ENCODE measurements around the gene VPS51.

The VPS51 gene

DNA sequence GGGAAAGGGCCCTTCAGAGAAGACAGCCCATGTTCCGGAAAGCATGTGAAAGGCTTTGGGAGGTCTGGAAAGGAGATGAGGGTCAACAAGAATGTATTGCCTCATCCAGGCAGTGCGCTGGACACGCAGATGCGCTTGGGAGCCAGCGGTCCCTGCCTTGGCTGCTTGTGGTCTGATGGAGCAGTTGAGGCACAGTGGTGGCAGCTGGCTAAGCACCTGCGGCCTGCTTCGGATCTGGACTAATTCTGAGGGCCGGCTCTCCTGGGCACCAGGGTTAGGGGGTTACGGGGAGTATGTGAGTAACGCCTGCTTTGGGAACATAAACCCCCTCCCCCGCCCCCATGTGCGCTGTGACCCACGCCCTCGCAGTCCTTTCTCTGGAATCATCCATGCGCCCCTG, 11.1 kb downstream of the VPS51 start:
- TF ChIP-seq, protein P1, sequence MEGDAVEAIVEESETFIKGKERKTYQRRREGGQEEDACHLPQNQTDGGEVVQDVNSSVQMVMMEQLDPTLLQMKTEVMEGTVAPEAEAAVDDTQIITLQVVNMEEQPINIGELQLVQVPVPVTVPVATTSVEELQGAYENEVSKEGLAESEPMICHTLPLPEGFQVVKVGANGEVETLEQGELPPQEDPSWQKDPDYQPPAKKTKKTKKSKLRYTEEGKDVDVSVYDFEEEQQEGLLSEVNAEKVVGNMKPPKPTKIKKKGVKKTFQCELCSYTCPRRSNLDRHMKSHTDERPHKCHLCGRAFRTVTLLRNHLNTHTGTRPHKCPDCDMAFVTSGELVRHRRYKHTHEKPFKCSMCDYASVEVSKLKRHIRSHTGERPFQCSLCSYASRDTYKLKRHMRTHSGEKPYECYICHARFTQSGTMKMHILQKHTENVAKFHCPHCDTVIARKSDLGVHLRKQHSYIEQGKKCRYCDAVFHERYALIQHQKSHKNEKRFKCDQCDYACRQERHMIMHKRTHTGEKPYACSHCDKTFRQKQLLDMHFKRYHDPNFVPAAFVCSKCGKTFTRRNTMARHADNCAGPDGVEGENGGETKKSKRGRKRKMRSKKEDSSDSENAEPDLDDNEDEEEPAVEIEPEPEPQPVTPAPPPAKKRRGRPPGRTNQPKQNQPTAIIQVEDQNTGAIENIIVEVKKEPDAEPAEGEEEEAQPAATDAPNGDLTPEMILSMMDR (IDR thresholded peaks at IDR 0.05; ENCODE audit: insufficient read depth, low read length, missing control alignments), result no peak
- H3K4me3 ChIP-seq (ENCODE audit: low read depth, low read length), result no peak overlapping the region
- CTCF ChIA-PET, result interaction anchor here (6.4 to 7.0 kb wide), 2 partner anchors 10 to 13 kb away, joined by 72 to 169 read pairs; partner anchors contain the start of genes FAU, MRPL49, VPS51 and ZNHIT2
- no peak for DNase-seq (ENCODE audit: low read depth, low spot score)
- POLR2A ChIA-PET, result no interaction called here

- POLR2A ChIA-PET, result no interaction called here
- CTCF ChIA-PET, result interaction anchor here (6.4 to 7.0 kb wide), 2 partner anchors 11 to 12 kb away, joined by 72 to 169 read pairs; partner anchors contain the start of genes FAU, MRPL49, VPS51 and ZNHIT2
- DNase-seq (ENCODE audit: low read depth, low spot score), result no peak
- H3K4me3 ChIP-seq (ENCODE audit: low read depth, low read length), result no peak overlapping the region
- TF ChIP-seq, protein P1 (IDR thresholded peaks at IDR 0.05; ENCODE audit: insufficient read depth, low read length, missing control alignments), result no peak
Measured at GRCh38 chr11:65107751-65108468, 11.9 kb downstream of the VPS51 start.

GRCh38 chr11:65108469-65109123, 12.6 kb downstream of the VPS51 start:
- TF ChIP-seq, protein P1 (IDR thresholded peaks at IDR 0.05; ENCODE audit: insufficient read depth, low read length, missing control alignments), result no peak
- no peak for DNase-seq (ENCODE audit: low read depth, low spot score)
- ChIA-PET POLR2A (no interaction called here), CTCF (interaction anchor here (0.7 to 7.0 kb wide), 3 partner anchors 11 to 183 kb away, joined by 3 to 169 read pairs (median 72); partner anchors contain the start of genes FAU, MRPL49, VPS51 and ZNHIT2)
- H3K4me3 ChIP-seq (ENCODE audit: low read depth, low read length), result no peak overlapping the region

DNA sequence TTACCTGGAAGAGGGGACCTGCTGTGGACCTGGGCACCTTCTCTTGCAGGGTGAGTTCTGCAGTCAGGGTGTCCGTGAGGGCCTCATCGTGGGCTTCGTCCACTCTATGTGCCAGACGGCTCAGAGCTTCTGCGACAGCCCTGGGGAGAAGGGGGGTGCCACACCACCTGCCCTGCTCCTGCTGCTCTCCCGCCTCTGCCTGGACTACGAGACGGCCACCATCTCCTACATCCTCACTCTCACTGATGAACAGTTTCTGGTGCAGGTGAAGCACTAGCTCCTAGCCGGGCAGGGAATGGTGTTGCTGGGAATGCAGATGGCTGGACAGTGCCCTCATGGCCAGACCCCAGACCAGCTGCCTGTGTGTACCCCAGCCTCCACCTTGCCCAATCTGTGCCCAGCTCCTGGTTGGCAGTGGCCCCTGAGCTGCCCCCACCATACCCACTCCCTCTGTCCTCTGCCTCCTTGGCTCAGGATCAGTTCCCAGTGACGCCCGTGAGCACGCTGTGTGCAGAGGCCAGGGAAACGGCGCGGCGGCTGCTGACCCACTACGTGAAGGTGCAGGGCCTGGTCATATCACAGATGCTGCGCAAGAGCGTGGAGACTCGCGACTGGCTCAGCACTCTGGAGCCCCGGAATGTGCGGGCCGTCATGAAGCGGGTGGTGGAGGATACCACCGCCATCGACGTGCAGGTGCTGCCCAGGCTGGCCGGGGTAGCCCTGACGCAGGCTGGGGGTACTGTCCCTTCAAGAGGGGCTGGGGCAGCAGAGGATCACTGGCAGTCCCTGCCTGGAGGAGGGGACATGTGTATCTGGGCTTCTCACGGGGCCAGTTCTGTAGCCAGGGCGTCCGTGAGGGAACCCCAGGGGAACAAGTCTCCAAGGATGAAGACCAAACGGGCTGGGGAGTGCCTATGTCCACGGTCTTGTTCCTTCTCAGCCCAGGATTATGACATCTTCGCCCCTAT, 13.5 kb downstream of the VPS51 start:
- H3K4me3 ChIP-seq (ENCODE audit: low read depth, low read length), result no peak overlapping the region
- CTCF ChIA-PET, result interaction anchor here (0.7 to 7.0 kb wide), 22 partner anchors 6 to 264 kb away, joined by 3 to 169 read pairs (median 4); partner anchors contain the start of genes ARL2, CAPN1, CDCA5 and FAU
- DNase-seq (ENCODE audit: low read depth, low spot score), result no peak
- POLR2A ChIA-PET, result interaction anchor here (1.0 kb wide), 1 partner anchor 13 kb away, joined by 8 read pairs; the partner anchor contains the start of gene VPS51
- TF ChIP-seq, protein P1 (IDR thresholded peaks at IDR 0.05; ENCODE audit: insufficient read depth, low read length, missing control alignments), result no peak

DNA sequence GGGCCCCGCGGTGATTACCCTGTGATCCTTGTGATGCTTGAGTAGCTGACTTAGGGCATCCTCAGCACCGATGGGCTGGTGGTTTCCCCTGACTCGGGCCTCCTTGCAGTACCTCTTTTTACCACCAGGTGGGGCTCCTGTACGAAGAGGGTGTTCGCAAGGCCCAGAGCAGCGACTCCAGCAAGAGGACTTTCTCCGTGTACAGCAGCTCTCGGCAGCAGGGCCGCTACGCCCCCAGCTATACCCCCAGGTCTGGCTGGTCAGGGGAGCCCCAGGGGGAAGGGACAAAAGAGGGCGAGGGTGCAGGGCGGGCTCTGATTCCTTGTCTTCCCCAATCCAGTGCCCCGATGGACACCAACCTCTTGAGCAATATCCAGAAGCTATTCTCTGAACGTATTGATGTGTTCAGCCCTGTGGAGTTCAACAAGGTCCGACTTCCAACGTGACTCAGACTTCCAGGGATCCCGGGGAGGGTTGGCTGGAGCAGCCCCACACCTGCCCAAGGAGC, 14.4 kb downstream of the VPS51 start:
- POLR2A ChIA-PET, result interaction anchor here (0.5 to 1.3 kb wide), 4 partner anchors 8 to 752 kb away, joined by 3 to 8 read pairs (median 4); partner anchors contain the start of gene VPS51
- no peak overlapping the region for H3K4me3 ChIP-seq (ENCODE audit: low read depth, low read length)
- TF ChIP-seq, protein P1 (IDR thresholded peaks at IDR 0.05; ENCODE audit: insufficient read depth, low read length, missing control alignments), result peak; percentile 90
- DNase-seq (ENCODE audit: low read depth, low spot score), result no peak
- CTCF ChIA-PET, result interaction anchor here (0.7 to 7.0 kb wide), 31 partner anchors 7 to 265 kb away, joined by 3 to 169 read pairs (median 4); partner anchors contain the start of genes ARL2, CAPN1, CDCA5 and FAU
